GM18526 (cell line): ENCODE data around the gene RPS27.
A peak's percentile ranks its signal among the peaks of the same experiment; 100 is the strongest.

ENCODE experiments used
- POLR2A ChIP-seq: IDR thresholded peaks from 3 replicates; pipeline ENCODE4 v1.6.1; 2011; ENCODE audit not compliant: insufficient read length; ENCODE audit errors: extremely low read depth

The RPS27 gene

GRCh38 chr1:153973071-153973470 is 17.5 kb upstream of the RPS27 start:
- TF ChIP-seq POLR2A = no peak

GRCh38 chr1:153973525-153973924 is 17.0 kb upstream of the RPS27 start:
- no peak for TF ChIP-seq POLR2A

GRCh38 chr1:153976819-153977249 is 13.7 kb upstream of the RPS27 start:
- TF ChIP-seq POLR2A = no peak

DNA sequence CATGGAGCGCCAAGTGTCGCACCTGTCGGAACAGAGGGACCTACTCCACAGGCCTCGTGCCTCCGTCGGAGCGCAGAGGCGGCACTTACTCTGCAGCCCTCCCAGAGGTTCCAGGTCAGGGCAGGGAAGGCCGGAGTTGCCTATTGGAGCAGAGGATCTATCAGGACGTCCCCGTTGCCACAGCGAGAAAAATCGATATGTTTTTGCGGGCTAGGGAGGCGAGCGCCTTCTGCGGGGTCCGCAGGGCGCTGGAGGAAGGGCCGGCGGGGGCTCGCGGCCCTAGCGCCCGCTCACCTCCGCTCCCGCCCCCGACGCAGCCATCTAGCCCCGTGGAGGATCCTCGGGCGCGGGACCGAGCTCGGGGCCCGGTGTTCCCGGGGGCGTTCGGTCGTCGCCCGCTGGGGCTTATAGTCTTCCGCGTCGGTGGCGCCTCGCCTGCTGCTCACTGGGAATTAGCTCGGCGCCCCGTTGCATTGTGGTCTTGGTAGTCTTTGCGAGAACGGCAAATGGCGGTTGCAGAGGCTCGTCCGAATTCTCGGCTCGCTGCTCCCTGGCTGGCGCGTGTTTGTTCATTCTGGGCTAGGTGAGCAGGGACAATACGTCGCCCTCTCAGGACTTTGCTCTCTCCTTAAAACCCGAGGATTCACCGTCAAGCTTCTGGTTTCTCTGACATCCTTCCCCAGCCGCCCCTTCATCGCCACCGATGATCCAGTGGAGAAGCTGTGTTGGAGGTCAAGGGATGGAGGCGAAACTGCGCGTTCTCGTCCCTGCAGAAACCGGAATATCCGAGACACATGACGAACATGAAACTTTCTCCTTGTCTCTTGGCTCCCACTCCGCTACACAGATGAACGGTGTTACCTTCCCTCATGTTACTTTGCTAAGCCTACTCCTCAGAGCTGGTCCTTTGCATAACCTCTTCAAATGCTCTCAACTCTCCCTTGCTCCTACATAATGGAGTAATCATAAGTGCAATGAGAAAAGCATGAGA is 13.0 kb upstream of the RPS27 start, which contains the start of gene JTB:
JTB (minus strand) TSS at position 425 of the 991 bp plus-strand sequence; CDS start at position 3, 422 bp downstream.
- TF ChIP-seq POLR2A = peak; percentile 89

- no peak for TF ChIP-seq POLR2A
Observed at GRCh38 chr1:153978274-153978909, 12.2 kb upstream of the RPS27 start.

- no peak for TF ChIP-seq POLR2A
Observed at GRCh38 chr1:153984123-153984894, 6.3 kb upstream of the RPS27 start.

DNA sequence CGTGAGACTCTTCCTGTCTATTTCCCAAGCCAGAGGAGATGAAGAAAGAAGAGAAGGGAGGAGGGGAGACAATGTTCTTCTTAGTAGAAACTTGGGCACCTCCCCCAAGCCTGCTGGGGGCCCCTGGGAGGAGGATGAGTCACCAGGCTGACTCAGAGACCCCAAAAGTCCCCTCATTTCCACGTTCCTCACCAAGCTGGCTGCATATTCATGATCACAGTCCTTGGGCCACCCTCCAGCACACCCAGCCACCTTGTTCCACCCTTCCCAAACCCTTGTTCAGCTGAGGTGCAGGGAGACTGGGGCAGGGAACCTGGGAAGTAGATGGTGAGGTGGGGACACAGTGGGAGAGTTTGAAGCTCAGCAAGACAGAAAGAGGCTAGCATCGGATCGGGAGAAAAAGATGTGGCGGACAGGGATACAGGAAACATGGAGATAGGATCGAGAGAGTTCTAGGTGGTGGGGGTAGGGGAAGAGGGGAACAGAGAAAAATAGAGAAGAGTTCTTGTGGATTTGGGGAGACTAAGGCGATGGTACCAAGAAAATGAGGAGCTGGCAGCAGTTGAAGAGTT is 5.1 kb upstream of the RPS27 start:
- TF ChIP-seq POLR2A = no peak

- no peak for TF ChIP-seq POLR2A
Observed at GRCh38 chr1:153985941-153986761, 4.4 kb upstream of the RPS27 start, which contains the start of gene RAB13. TSS of gene RAB13 (minus strand) at chr1:153986339. CDS start at chr1:153986236, 103 bp downstream.

DNA sequence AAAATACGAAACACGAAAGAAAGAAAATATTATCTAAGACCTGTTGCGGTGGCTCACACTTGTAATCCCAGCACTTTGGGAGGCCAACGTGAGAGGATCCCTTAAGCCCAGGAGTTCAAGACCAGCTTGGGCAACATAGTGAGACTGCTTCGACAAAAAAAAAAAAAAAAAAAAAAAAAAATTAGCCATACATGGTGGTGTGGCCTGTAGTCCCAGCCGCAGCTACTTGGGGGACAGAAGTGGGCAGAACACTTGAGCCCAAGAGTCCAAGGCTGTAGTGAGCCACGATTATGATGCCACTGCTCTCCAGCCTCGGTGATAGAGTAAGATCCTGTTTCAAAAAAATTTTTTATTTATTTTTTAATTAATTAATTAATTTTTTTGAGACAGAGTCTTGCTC is 2.9 kb upstream of the RPS27 start:
- TF ChIP-seq POLR2A = no peak

DNA sequence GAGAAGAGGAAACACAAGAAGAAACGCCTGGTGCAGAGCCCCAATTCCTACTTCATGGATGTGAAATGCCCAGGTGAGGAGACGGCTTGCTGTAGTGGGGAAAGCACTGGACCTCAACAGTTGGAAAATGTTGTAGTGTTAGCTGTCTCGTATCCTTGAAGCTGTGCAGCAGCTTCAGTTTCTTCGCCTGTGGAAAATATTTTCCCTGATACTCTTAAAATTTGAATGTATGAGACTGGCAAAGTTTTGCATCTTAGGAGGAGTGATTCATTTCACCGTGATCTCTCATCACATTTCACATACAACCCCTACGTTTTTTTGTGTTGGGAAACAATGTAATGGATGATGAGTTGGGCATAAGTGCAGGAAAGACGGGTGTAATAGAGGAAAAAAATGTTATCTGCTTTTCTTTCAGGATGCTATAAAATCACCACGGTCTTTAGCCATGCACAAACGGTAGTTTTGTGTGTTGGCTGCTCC is 629 bp downstream of the RPS27 start:
- TF ChIP-seq POLR2A = no peak

DNA sequence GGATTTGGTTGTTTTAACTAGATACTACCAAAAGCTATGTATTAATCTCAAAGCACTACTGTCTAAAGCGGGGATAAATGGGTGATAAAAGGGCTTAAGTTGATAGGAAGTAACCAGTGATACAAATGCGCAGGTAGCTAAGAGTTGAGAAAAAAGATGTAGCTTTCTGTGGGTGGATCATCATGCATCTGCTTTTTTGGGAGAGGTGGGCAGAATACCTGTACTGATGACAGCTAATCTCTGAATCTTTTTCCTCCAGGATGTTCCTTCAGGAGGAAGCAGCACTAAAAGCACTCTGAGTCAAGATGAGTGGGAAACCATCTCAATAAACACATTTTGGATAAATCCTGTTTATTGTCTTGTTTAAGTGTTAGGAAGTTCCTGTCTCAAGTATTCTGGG is 1.2 kb downstream of the RPS27 start:
- no peak for TF ChIP-seq POLR2A

- TF ChIP-seq POLR2A = no peak
Observed at GRCh38 chr1:153995202-153995601, 4.6 kb downstream of the RPS27 start.

GRCh38 chr1:153995640-153996039 is 5.1 kb downstream of the RPS27 start:
- no peak for TF ChIP-seq POLR2A

DNA sequence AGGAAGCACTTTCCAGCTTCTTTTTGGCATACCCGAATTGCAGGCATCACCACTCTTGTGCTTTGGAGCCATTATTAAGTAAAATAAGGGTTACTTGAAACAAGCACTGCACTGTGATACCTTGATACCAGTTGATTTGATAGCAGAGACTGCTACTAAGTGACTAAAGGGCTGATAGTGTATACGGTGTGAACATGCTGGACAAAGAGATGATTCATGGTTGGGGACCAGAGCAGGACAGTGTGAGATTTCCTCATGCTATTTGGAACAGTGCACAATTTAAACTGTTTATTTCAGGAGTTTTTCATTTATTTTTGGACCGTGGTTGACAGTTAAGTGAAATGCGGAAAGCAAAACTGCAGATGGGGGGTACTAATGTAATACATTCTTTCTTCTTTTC is 9.9 kb downstream of the RPS27 start:
- TF ChIP-seq POLR2A = no peak
